Measurements from ENCODE around the gene VPS13D.

VPS13D gene

DNA sequence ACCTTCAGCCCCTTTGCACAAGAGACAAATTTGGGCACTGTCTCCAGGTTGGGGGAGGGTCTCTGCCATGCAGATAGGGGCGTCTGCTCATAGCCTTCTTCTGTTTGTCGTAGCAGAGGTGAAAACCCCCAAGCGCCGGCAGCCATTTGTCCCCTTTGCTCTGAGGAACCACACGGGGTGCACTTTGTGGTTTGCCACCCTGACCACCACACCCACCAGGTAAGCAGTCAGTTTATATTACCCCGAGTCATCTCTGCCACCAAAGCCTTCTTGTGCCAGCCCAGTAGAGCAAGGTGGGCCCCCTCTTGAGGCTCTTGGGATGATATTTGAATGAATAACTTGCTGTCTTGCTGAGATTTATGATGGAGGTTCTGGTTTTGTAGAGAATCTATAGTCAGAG lies 111.8 kb downstream of the VPS13D start:
- Mint-ChIP-seq H3K36me3 (peaks cover 66% of the 10 kb centered on the region), H3K27ac (no peak overlapping the region), H3K9me3 (no peaks in the 10 kb centered on the region), H3K4me3 (no peak overlapping the region), H3K4me1 (peaks cover 55% of the 10 kb centered on the region)
- DNase-seq (ENCODE audit: low spot score in 2 of 2) (no peak), ATAC-seq (peak; percentile 55)

DNA sequence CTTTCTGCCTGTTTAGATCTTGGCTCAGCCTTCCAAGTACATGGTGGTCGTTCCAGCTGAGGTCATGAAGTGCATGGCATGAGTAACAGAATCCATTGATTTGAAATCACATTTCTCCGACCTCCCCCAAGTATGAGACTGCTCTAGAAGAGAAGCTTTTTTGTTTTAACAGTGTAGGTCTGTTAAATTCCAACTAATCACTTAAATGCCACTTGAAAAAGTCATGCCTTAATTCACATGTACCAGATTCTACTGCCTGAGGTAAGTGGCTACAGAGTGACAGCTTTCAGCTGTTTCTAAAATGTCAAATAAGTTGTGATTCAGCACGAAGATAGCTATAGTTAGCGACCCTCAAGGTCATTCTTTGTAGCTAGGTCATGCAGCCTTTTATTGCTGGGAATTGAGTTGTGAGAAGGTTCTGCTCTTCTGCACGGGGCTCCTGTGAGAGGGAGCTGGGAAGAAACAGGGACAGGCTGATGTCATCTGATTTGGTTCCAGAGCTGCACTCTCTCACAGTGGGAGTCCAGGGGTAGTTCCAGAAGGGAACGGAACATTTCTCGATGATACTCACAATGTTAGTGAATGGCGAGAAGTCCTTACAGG lies 112.7 kb downstream of the VPS13D start:
- Mint-ChIP-seq H3K4me3 (no peak overlapping the region), H3K27ac (no peak overlapping the region), H3K36me3 (peaks cover 68% of the 10 kb centered on the region), H3K9me3 (no peaks in the 10 kb centered on the region), H3K4me1 (peaks cover 55% of the 10 kb centered on the region)
- no peak for DNase-seq (ENCODE audit: low spot score in 2 of 2)
- no peak for ATAC-seq

DNA sequence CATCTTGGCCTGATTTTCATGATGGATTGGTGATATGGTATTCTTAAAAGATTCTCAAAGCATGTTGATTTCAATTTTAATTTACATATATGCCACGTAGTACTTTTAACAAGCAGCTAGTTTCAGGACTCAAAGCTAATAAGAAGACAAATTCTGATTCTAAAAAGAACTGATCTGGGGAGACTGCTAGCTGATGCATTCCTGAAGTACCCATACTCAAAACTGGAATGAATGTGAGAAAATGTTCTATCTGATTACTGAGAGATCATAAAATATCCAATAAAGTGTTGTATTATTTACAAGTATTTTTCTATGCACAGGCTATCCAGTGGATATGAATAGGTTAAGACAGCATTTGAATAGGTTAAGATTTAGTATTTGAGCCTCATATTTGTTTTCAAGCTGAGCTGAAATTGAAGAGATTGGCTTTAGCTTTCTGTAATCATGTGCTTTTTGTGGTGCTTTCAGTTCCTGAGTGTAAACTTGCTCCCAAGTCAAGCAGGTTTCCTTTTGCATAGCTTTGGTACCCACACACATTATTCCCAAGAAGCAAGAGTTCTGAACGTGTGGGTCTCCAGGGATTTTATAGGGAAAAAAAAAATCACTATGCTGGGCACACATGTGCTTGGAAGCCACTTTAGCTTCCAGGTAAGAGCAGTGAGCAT lies 114.1 kb downstream of the VPS13D start:
- H3K4me1 Mint-ChIP-seq: peaks cover 55% of the 10 kb centered on the region
- no peaks in the 10 kb centered on the region for H3K9me3 Mint-ChIP-seq
- peak overlapping the region; percentile 81 for H3K27ac Mint-ChIP-seq
- ATAC-seq: peak; percentile 62
- H3K4me3 Mint-ChIP-seq: peak overlapping the region; percentile 62
- no peak for DNase-seq (ENCODE audit: low spot score in 2 of 2)
- H3K36me3 Mint-ChIP-seq: peaks cover 71% of the 10 kb centered on the region

DNA sequence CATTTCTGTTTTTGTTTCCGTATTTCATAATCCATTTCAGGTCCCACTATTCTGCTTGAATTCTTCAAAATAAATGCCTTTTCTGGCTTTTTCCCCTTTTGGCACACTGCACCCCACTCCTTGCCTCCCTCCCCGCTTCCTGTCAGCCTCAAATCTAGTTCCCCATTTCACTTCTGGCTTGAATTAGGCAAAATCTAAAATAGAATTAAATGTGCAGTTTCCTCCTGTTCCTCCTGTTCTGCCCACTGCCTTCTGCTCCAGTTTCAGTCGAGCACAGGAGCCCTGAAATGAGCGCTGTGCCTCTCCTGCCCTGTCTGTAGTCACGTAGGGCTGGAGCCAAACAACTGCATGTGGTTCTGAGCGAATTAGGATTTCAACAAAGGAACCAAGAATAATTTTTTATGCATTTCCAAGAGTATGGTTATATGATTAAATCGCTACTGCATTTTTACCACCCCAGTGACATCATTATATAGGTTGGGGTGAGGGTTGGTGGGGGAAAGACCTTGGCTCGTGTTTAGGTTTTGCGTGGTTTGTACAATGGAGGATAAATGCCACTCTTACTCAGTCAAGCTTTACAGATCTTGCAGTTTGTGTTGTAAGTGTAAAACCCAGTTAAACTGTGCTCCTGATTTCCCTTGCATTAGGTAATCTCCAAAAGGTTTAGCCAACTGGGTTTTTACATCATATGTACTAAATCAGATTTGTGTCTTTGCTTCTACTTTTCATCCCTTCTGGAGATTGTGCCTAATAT lies 114.9 kb downstream of the VPS13D start:
- ATAC-seq: peak; percentile 74
- peaks cover 74% of the 10 kb centered on the region for H3K36me3 Mint-ChIP-seq

GRCh38 chr1:12345350-12346217 lies 115.8 kb downstream of the VPS13D start:
- ATAC-seq (peak; percentile 70), DNase-seq (ENCODE audit: low spot score in 2 of 2) (no peak)
- peaks cover 5% of the 10 kb centered on the region for H3K9me3 Mint-ChIP-seq
- peaks cover 49% of the 10 kb centered on the region for H3K4me1 Mint-ChIP-seq
- peaks cover 82% of the 10 kb centered on the region for H3K36me3 Mint-ChIP-seq
- H3K27ac Mint-ChIP-seq: peak overlapping the region; percentile 81
- peak overlapping the region; percentile 62 for H3K4me3 Mint-ChIP-seq

More for the DNA sequence above, 114.9 kb downstream of the VPS13D start:
- Mint-ChIP-seq H3K4me1 (peaks cover 55% of the 10 kb centered on the region), H3K9me3 (no peaks in the 10 kb centered on the region), H3K4me3 (peak overlapping the region; percentile 62), H3K27ac (peak overlapping the region; percentile 81)
- no peak for DNase-seq (ENCODE audit: low spot score in 2 of 2)

DNA sequence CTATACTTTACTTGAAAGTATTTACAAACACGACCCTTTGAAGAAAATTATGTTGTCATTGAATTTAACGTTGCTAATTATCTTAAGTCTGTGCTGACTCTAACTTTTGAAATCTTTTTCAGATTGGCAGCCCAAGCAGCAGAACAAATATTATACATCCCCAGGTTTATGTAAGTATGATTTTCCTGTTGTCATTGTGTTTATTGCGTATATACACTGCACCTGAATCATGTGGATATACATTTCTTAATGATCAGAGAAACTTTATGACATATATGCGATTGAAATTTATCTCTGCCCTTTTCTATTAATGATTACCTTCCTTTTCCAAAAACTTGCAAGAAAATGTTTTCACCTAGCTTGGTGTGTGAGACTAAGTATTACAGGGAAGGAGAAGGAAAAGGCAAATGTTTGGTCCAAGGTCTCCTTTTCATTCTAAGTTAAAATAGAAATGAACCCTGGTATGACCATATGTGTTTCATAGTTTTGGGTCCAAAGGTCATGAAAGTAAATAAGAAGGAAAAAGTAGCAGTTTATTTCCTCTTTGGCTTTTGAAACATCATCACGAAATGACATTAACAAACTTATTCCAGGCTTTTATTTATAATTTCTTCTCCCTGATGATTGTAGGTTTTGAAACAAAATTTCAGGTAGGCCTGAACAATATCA lies 116.8 kb downstream of the VPS13D start:
- ATAC-seq (no peak), DNase-seq (ENCODE audit: low spot score in 2 of 2) (no peak)
- Mint-ChIP-seq H3K27ac (peak overlapping the region; percentile 81), H3K4me3 (no peak overlapping the region), H3K9me3 (peaks cover 5% of the 10 kb centered on the region), H3K36me3 (peaks cover 88% of the 10 kb centered on the region), H3K4me1 (peaks cover 38% of the 10 kb centered on the region)

GRCh38 chr1:12348113-12348512 lies 118.3 kb downstream of the VPS13D start:
- H3K9me3 Mint-ChIP-seq: peaks cover 5% of the 10 kb centered on the region
- ATAC-seq: no peak
- H3K27ac Mint-ChIP-seq: no peak overlapping the region
- peaks cover 26% of the 10 kb centered on the region for H3K4me1 Mint-ChIP-seq
- DNase-seq (ENCODE audit: low spot score in 2 of 2): no peak
- H3K36me3 Mint-ChIP-seq: peaks cover 89% of the 10 kb centered on the region
- H3K4me3 Mint-ChIP-seq: no peak overlapping the region

DNA sequence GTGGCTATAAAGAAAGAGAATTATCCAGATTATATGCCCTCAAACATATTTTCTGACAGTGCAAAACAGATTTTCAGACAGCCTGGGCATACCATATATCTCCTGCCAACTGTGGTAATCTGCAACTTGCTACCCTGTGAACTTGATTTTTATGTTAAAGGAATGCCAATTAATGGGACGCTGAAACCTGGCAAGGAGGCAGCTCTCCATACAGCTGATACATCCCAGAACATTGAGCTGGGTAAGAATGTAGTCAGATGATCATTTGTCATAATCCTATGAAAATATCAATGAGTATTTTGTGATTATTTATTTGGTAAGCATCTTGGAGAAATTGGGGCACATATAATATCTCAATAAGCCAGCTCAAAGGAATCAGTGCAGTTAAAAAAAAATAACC lies 124.2 kb downstream of the VPS13D start:
- H3K36me3 Mint-ChIP-seq: peaks cover 88% of the 10 kb centered on the region
- no peak overlapping the region for H3K4me3 Mint-ChIP-seq

GRCh38 chr1:12356004-12356890 lies 126.4 kb downstream of the VPS13D start:
- H3K4me3 Mint-ChIP-seq: no peak overlapping the region
- DNase-seq (ENCODE audit: low spot score in 2 of 2): no peak
- peaks cover 78% of the 10 kb centered on the region for H3K36me3 Mint-ChIP-seq
- H3K9me3 Mint-ChIP-seq: no peaks in the 10 kb centered on the region
- peak overlapping the region; percentile 48 for H3K27ac Mint-ChIP-seq
- H3K4me1 Mint-ChIP-seq: no peaks in the 10 kb centered on the region
- ATAC-seq: no peak

More for the DNA sequence above, 124.2 kb downstream of the VPS13D start:
- Mint-ChIP-seq H3K9me3 (peaks cover 5% of the 10 kb centered on the region), H3K27ac (no peak overlapping the region), H3K4me1 (no peaks in the 10 kb centered on the region)
- DNase-seq (ENCODE audit: low spot score in 2 of 2): no peak
- no peak for ATAC-seq

GRCh38 chr1:12358499-12358898 lies 128.7 kb downstream of the VPS13D start:
- ATAC-seq (no peak), DNase-seq (ENCODE audit: low spot score in 2 of 2) (no peak)
- Mint-ChIP-seq H3K27ac (no peak overlapping the region), H3K4me1 (no peaks in the 10 kb centered on the region), H3K9me3 (no peaks in the 10 kb centered on the region), H3K36me3 (peaks cover 73% of the 10 kb centered on the region), H3K4me3 (no peak overlapping the region)

GRCh38 chr1:12359359-12360133 lies 129.7 kb downstream of the VPS13D start:
- H3K9me3 Mint-ChIP-seq: no peaks in the 10 kb centered on the region
- H3K27ac Mint-ChIP-seq: peak overlapping the region; percentile 13
- peaks cover 77% of the 10 kb centered on the region for H3K36me3 Mint-ChIP-seq
- ATAC-seq (no peak), DNase-seq (ENCODE audit: low spot score in 2 of 2) (no peak)
- H3K4me1 Mint-ChIP-seq: no peaks in the 10 kb centered on the region
- no peak overlapping the region for H3K4me3 Mint-ChIP-seq

DNA sequence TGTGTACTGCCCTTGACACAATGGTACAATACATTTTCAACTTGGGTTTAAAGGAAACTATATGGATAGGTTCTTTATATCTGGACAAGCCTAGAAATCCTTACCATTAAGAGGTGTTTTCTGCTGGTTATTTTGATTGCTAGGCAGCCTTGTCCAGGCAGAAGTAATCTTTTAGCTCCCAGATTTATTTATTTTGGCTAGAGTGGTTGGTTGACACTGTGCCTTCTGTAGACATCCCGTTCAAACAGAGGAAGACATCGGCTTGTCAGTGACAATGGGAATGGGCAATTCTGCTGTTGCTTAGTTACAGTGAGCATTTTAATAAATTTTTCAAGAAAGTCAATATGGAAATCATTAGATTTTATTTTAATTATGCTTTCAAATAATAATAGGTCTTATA lies 138.8 kb downstream of the VPS13D start:
- Mint-ChIP-seq H3K27ac (no peak overlapping the region), H3K9me3 (no peaks in the 10 kb centered on the region), H3K36me3 (peaks cover 75% of the 10 kb centered on the region)

GRCh38 chr1:12369258-12369657 lies 139.4 kb downstream of the VPS13D start:
- Mint-ChIP-seq H3K27ac (no peak overlapping the region), H3K9me3 (no peaks in the 10 kb centered on the region), H3K4me3 (no peak overlapping the region), H3K36me3 (peaks cover 73% of the 10 kb centered on the region), H3K4me1 (no peaks in the 10 kb centered on the region)
- no peak for DNase-seq (ENCODE audit: low spot score in 2 of 2)
- no peak for ATAC-seq

More for the DNA sequence above, 138.8 kb downstream of the VPS13D start:
- DNase-seq (ENCODE audit: low spot score in 2 of 2) (no peak), ATAC-seq (no peak)
- no peaks in the 10 kb centered on the region for H3K4me1 Mint-ChIP-seq
- no peak overlapping the region for H3K4me3 Mint-ChIP-seq

All from stimulated activated effector memory CD8-positive, alpha-beta T cell treated with anti-CD3 and anti-CD28 coated beads, Interleukin-12 subunit alpha, Interleukin-12 subunit beta, amount 100 ng/mL, for 72 hours (primary cell).